Breast epithelium (tissue), 3 donors: ENCODE data around the gene PTPN3.

Experiments
- CTCF ChIP-seq, 3 donors: fragments of 450-650 bp; IDR thresholded peaks; one replicate each; pipeline ENCODE4 v1.5.1; 2016 to 2017; ENCODE audit warnings: antibody characterized with exemption in 3 of 3, mild to moderate bottlenecking in 3 of 3, moderate library complexity in 3 of 3
- POLR2A ChIP-seq: fragments of 450-650 bp; IDR thresholded peaks from one replicate; pipeline ENCODE4 v1.6.1; 2016; ENCODE audit warnings: antibody characterized with exemption, mild to moderate bottlenecking, moderate library complexity
- POLR2AphosphoS5 ChIP-seq, 3 donors: sonication (generic); formaldehyde crosslinking; IDR thresholded peaks; one replicate each; pipeline ENCODE4 v1.6.1; 2017; ENCODE audit warnings: antibody characterized with exemption in 3 of 3

GRCh38 chr9:109483744-109484429, 14.2 kb downstream of the PTPN3 start:
- no peak for TF ChIP-seq CTCF (IDR thresholded peaks at IDR 0.05)
- TF ChIP-seq POLR2AphosphoS5 (IDR thresholded peaks at IDR 0.05) = no peak
- TF ChIP-seq POLR2A = no peak
